MCF 10A (cell line): ENCODE results near the gene LGALS9. TPM values are rescaled to one million over a fixed set of nuclear protein-coding genes. Genes with fewer than 3 reads are reported as not detected.
"Not testable (repeated sequence)": the region's sequence is repeated elsewhere in the genome, so short reads cannot be mapped to it uniquely, and the experiment has no call there.

ENCODE experiments used
- BruUV-seq: library from RNA; stranded (reverse); fragments of 400-500 nt; replicated peaks from 2 replicates; lab custom pipeline; 2021; lab: Mats Ljungman, UMichigan
- CTCF ChIA-PET: fragments of 300-600 bp; sonication (Branson Sonifier 250); formaldehyde crosslinking; extraction: SDS; loops from one replicate; lab custom pipeline; 2021; ENCODE audit warnings: antibody characterized with exemption, inconsistent platforms; lab: Yijun Ruan, JAX
- POLR2A ChIA-PET: fragments of 300-600, 350-650 bp; sonication (Branson Sonifier 250); formaldehyde crosslinking; extraction: SDS; loops from one replicate; lab custom pipeline; 2020; ENCODE audit warnings: antibody characterized with exemption, inconsistent platforms; lab: Yijun Ruan, JAX
- DNase-seq: peaks from one replicate; pipeline ENCODE4 v3.0.0-alpha.2; 2018; ENCODE audit not compliant: unreplicated experiment
- H3K27ac Mint-ChIP-seq: one replicate; pipeline ENCODE4 v1.8.0; 2022; ENCODE audit warnings: mild to moderate bottlenecking, low read depth, mixed read lengths; ENCODE audit not compliant: unreplicated experiment
- H3K27me3 Mint-ChIP-seq: one replicate; pipeline ENCODE4 v1.8.0; 2022; ENCODE audit warnings: mixed read lengths; ENCODE audit not compliant: insufficient read depth, unreplicated experiment
- H3K36me3 Mint-ChIP-seq: one replicate; pipeline ENCODE4 v1.8.0; 2022; ENCODE audit warnings: mild to moderate bottlenecking, moderate library complexity, mixed read lengths; ENCODE audit not compliant: insufficient read depth, unreplicated experiment
- H3K4me1 Mint-ChIP-seq: one replicate; pipeline ENCODE4 v1.8.0; 2022; ENCODE audit warnings: mixed read lengths; ENCODE audit not compliant: insufficient read depth, unreplicated experiment
- H3K4me3 Mint-ChIP-seq: one replicate; pipeline ENCODE4 v1.8.0; 2022; ENCODE audit warnings: mild to moderate bottlenecking, moderate library complexity, mixed read lengths; ENCODE audit not compliant: unreplicated experiment
- H3K9me3 Mint-ChIP-seq: one replicate; pipeline ENCODE4 v1.8.0; 2022; ENCODE audit warnings: mixed read lengths; ENCODE audit not compliant: unreplicated experiment
- intact Hi-C: fragments of 100-400 bp; cut with micrococcal nuclease; formaldehyde crosslinking; loops from 2 replicates; pipeline ENCODE4 v1.14.1; 2022
- total RNA-seq: library from RNA; stranded (reverse); gene quantifications from 2 replicates; pipeline ENCODE4 v1.2.3, GENCODE V29; 2022
- TF ChIP-seq, protein P1 (sequence below): fragments of 200-600 bp; IDR thresholded peaks from one replicate; pipeline ENCODE4 v1.8.0; 2022; ENCODE audit warnings: antibody characterized with exemption, mild to moderate bottlenecking; ENCODE audit not compliant: unreplicated experiment

LGALS9 gene
- total RNA-seq, 1 experiment from 2014 or later = 0.54 TPM

DNA sequence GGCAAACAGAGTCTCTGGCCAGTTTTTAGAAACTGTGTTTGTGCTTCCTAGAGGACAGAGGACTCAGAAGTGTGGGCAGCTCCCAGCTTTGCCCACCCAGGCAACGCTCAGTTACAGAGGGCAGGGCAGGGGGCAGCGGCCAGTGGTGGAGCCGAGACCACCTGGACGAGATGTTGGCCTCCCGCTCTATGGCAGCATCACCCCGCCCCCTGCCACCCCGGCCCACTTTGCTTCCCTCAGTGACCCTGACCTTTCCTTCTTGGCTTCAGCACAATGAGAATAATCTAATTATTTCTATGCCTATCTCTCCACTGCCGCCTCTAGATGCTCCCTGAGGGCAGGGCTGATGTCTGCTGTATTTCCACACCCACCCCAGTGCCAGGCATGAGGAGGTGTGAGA lies 25.6 kb downstream of the LGALS9 start:
- H3K27ac Mint-ChIP-seq, DNase-seq, H3K4me1 Mint-ChIP-seq, H3K9me3 Mint-ChIP-seq, H3K4me3 Mint-ChIP-seq, H3K36me3 Mint-ChIP-seq, POLR2A ChIA-PET, BruUV-seq: not testable (repeated sequence)
- CTCF ChIA-PET = interaction anchor here (0.9 to 21.1 kb wide), 5 partner anchors 30 to 280 kb away, joined by 3 to 580 read pairs (median 15); no protein-coding TSS in a partner anchor
- peaks cover 16% of the 10 kb centered on the region for H3K27me3 Mint-ChIP-seq
- intact Hi-C loops = loop anchor here (10.0 kb wide), 1 partner anchor 462 kb away; no protein-coding TSS in a partner anchor

DNA sequence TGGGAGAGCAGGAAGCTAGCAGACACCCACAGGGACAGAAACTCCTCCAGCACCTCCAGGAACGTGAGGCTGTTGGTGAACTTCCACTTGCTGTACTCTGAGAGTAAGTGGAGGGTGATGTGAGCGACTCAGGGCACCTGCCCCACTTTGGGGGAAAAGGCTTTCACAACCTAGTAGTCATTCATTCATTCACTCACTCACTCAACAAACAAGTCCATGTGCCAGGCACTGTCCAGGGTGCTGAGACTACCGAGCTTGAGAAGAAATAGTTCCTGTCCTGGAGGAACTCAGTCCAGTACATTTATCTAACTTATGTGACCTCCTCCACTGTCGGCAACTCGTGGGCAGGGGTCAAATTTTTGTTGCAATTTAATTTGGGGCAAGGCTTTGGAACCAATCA lies 26.6 kb downstream of the LGALS9 start:
- H3K27me3 Mint-ChIP-seq = peaks cover 26% of the 10 kb centered on the region
- no TSS peak for BruUV-seq
- H3K4me1 Mint-ChIP-seq = no peaks in the 10 kb centered on the region
- intact Hi-C loops = loop anchor here (10.0 kb wide), 1 partner anchor 463 kb away; no protein-coding TSS in a partner anchor
- H3K27ac Mint-ChIP-seq = no peak overlapping the region
- TF ChIP-seq, protein P1, sequence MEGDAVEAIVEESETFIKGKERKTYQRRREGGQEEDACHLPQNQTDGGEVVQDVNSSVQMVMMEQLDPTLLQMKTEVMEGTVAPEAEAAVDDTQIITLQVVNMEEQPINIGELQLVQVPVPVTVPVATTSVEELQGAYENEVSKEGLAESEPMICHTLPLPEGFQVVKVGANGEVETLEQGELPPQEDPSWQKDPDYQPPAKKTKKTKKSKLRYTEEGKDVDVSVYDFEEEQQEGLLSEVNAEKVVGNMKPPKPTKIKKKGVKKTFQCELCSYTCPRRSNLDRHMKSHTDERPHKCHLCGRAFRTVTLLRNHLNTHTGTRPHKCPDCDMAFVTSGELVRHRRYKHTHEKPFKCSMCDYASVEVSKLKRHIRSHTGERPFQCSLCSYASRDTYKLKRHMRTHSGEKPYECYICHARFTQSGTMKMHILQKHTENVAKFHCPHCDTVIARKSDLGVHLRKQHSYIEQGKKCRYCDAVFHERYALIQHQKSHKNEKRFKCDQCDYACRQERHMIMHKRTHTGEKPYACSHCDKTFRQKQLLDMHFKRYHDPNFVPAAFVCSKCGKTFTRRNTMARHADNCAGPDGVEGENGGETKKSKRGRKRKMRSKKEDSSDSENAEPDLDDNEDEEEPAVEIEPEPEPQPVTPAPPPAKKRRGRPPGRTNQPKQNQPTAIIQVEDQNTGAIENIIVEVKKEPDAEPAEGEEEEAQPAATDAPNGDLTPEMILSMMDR = no peak
- no peak overlapping the region for H3K4me3 Mint-ChIP-seq
- POLR2A ChIA-PET = no interaction called here
- no peaks in the 10 kb centered on the region for H3K36me3 Mint-ChIP-seq
- peak; percentile 27 for DNase-seq
- CTCF ChIA-PET = interaction anchor here (0.6 to 21.1 kb wide), 6 partner anchors 51 to 281 kb away, joined by 3 to 580 read pairs (median 9); no protein-coding TSS in a partner anchor
- H3K9me3 Mint-ChIP-seq = no peaks in the 10 kb centered on the region

DNA sequence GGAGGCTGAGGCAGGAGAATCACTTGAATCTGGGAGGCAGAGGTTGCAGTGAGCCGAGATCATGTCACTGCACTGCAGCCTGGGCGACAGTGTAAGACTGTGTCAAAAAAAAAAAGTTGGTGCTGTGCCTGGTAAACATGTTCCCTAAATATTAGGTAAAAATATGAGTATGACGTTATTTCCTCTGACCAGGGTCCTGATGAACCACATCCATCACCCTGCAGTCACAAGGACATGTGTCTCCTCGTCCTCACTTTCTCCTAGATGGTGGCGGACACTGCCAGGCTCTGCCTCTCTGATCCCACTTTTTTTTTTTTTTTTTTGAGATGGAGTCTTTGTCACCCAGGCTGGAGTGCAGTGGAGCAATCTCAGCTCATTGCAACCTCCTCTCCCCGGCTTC lies 28.7 kb downstream of the LGALS9 start:
- Mint-ChIP-seq H3K4me1 (no peaks in the 10 kb centered on the region), H3K27me3 (peaks cover 30% of the 10 kb centered on the region), H3K36me3 (no peaks in the 10 kb centered on the region), H3K9me3 (no peaks in the 10 kb centered on the region), H3K27ac (no peak overlapping the region), H3K4me3 (no peak overlapping the region)
- intact Hi-C loops = loop anchor here (10.0 kb wide), 1 partner anchor 465 kb away; no protein-coding TSS in a partner anchor
- no TSS peak for BruUV-seq
- ChIA-PET CTCF (interaction anchor here (0.6 to 21.1 kb wide), 5 partner anchors 57 to 476 kb away, joined by 3 to 377 read pairs (median 3); no protein-coding TSS in a partner anchor), POLR2A (interaction anchor here (0.5 kb wide), 1 partner anchor 73 kb away, joined by 4 read pairs; no protein-coding TSS in a partner anchor)
- no peak for DNase-seq
- TF ChIP-seq, protein P1 = no peak

DNA sequence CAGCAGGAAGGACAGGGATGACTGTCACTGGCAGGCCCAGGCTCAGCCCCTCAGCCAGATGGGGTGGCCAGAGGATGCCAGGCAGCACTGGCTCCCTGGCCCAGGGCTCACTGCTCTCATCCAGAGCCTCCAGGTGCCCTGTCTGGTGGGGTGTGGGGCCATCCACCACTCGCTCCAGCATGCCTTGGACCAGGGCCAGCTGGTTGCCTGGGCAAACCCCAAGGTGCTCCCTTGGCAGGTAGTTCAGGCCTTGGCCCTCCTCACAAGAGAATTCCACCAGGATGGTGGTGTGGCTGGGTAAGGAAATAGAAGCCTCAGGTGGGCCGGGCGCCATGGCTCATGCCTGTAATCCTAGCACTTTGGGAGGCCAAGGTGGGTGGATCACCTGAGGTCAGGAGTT lies 29.4 kb downstream of the LGALS9 start:
- intact Hi-C loops = no loop called here
- no TSS peak for BruUV-seq
- no peak overlapping the region for H3K27ac Mint-ChIP-seq
- peaks cover 30% of the 10 kb centered on the region for H3K27me3 Mint-ChIP-seq
- no peaks in the 10 kb centered on the region for H3K4me1 Mint-ChIP-seq
- no peaks in the 10 kb centered on the region for H3K9me3 Mint-ChIP-seq
- POLR2A ChIA-PET = no interaction called here
- H3K4me3 Mint-ChIP-seq = no peak overlapping the region
- TF ChIP-seq, protein P1 = no peak
- DNase-seq = no peak
- H3K36me3 Mint-ChIP-seq = no peaks in the 10 kb centered on the region
- CTCF ChIA-PET = interaction anchor here (1.4 to 21.1 kb wide), 3 partner anchors 58 to 97 kb away, joined by 3 to 377 read pairs (median 9); no protein-coding TSS in a partner anchor
